K562 (cell line): ENCODE data around the gene DNAJC9. TPM values are rescaled to one million over a fixed set of nuclear protein-coding genes. Genes with fewer than 3 reads are reported as not detected.

ENCODE experiments used
- E2F5 ChIP-seq: sonication (generic); formaldehyde crosslinking; IDR thresholded peaks from 2 replicates; pipeline ENCODE4 v1.8.0; 2022; ENCODE audit warnings: mild to moderate bottlenecking, missing genetic modification reagents
- GATAD2A ChIP-seq: fragments of 450-650 bp; IDR thresholded peaks from 2 replicates; pipeline ENCODE4 v1.6.1; 2017
- GMEB1 ChIP-seq: fragments of 250-450 bp; sonication (Bioruptor Pico); IDR thresholded peaks from 2 replicates; pipeline ENCODE4 v1.4.0; 2020; ENCODE audit warnings: mild to moderate bottlenecking
- GTF3C2 ChIP-seq: IDR thresholded peaks from 3 replicates; pipeline ENCODE4 v1.6.1; 2011; ENCODE audit warnings: borderline replicate concordance, mild to moderate bottlenecking, moderate library complexity; ENCODE audit not compliant: insufficient read length; ENCODE audit errors: extremely low read depth
- HNRNPH1 ChIP-seq: fragments of 200-400 bp; formaldehyde crosslinking; optimal IDR thresholded peaks from 2 replicates; pipeline ENCODE3; 2017; ENCODE audit warnings: low read depth, mild to moderate bottlenecking, low read length, moderate library complexity
- PATZ1 ChIP-seq: fragments of 250-450 bp; sonication (Bioruptor Pico); IDR thresholded peaks from 2 replicates; pipeline ENCODE4 v1.5.0; 2020; ENCODE audit warnings: mild to moderate bottlenecking, borderline replicate concordance
- PHF21A ChIP-seq: fragments of 450-650 bp; IDR thresholded peaks from 2 replicates; pipeline ENCODE4 v1.6.1; 2017; ENCODE audit warnings: low read depth, borderline replicate concordance
- PRPF4 ChIP-seq: fragments of 200-400 bp; formaldehyde crosslinking; IDR thresholded peaks from one replicate; pipeline ENCODE4 v1.6.1; 2017; ENCODE audit warnings: low read length, low read depth, mild to moderate bottlenecking; ENCODE audit not compliant: insufficient read depth, poor library complexity, severe bottlenecking
- PTBP1 ChIP-seq: fragments of 200-400 bp; formaldehyde crosslinking; IDR thresholded peaks from 2 replicates; pipeline ENCODE4 v1.6.1; 2017; ENCODE audit warnings: low read depth, low read length
- SLC30A9 ChIP-seq: fragments of 250-450 bp; sonication (Bioruptor Pico); IDR thresholded peaks from 2 replicates; pipeline ENCODE4 v1.8.0; 2022; ENCODE audit warnings: mild to moderate bottlenecking, moderate library complexity
- SP1 ChIP-seq: sonication (generic); formaldehyde crosslinking; IDR thresholded peaks from 2 replicates; pipeline ENCODE4 v1.8.1; 2022; ENCODE audit warnings: mild to moderate bottlenecking, missing genetic modification reagents
- UBTF ChIP-seq, 2 experiments: IDR thresholded peaks; 2 replicates each; pipeline ENCODE4 v1.6.1; 2012; ENCODE audit warnings: improper control_type of control experiment in 2 of 2, low read depth in 2 of 2, low read length in 2 of 2, borderline replicate concordance in 1 of 2
- ZFP30 ChIP-seq: fragments of 250-450 bp; sonication (Bioruptor Pico); IDR thresholded peaks from 2 replicates; pipeline ENCODE4 v1.8.0; 2022; ENCODE audit warnings: moderate library complexity, mild to moderate bottlenecking, inconsistent platforms, borderline replicate concordance
- ZFP36 ChIP-seq: fragments of 150-350 bp; IDR thresholded peaks from 2 replicates; pipeline ENCODE4 v1.6.1; 2018; ENCODE audit warnings: low read length, low read depth; ENCODE audit not compliant: partially characterized antibody
- ZNF12 ChIP-seq: sonication (generic); formaldehyde crosslinking; IDR thresholded peaks from 2 replicates; pipeline ENCODE4 v1.4.0; 2020; ENCODE audit warnings: mild to moderate bottlenecking, missing genetic modification reagents
- ZNF584 ChIP-seq: fragments of 200-800 bp; sonication (Bioruptor generic); IDR thresholded peaks from 2 replicates; pipeline ENCODE4 v1.6.1; 2016; ENCODE audit warnings: low read depth, mild to moderate bottlenecking, missing genetic modification characterization, missing compliant biosample characterization
- polyA plus RNA-seq, 8 experiments: library from polyadenylated mRNA; depleted of rRNA in 4 of 8; stranded (reverse) in 5 of 8; unstranded in 3 of 8; fragments of >200 nt; fragmentation: Nextera tagmentation in 2 of 8; fragmentation: Illumina TruSeq in 1 of 8; extraction: Ambion mirVana in 2 of 8; extraction: Trizol in 1 of 8; gene quantifications; 2 replicates each; pipeline versions ENCODE4 v1.2.1 to v1.2.3, GENCODE V29; 2011 to 2014; ENCODE audit warnings: inconsistent platforms in 1 of 8, missing spikeins in 1 of 8
- total RNA-seq, 7 experiments: library from RNA; depleted of rRNA in 6 of 7; stranded (reverse); fragments of >200 nt in 6 of 7; fragmentation: Illumina TruSeq in 2 of 7; extraction: Trizol in 2 of 7; gene quantifications; 2 replicates each; pipeline versions ENCODE4 v1.2.1 to v1.2.3, GENCODE V29; 2011 to 2021; ENCODE audit warnings: low replicate concordance in 1 of 7

The DNAJC9 gene
- total and polyA plus RNA-seq, 9 of the 15 experiments (the other 6 are each of a cell fraction or from before 2014, with no cell fraction given): 66.7 to 133 (median 102) TPM

GRCh38 chr10:73252445-73253224 is 5.6 kb upstream of the DNAJC9 start, which contains the start of gene MRPS16 (continued):
- TF ChIP-seq GMEB1 (peak; percentile 58), HNRNPH1 (no peak), PHF21A (no peak), UBTF (IDR thresholded peaks at IDR 0.05; ENCODE audit: borderline replicate concordance in 1 of 2, low read depth in 2 of 2, low read length in 2 of 2) (peak in 1 of 2 experiments; percentile 64; a peak in 2 of 4 replicates), PRPF4 (no peak), GATAD2A (peak; percentile 12; the same call in 1 of the 2 replicates), ZNF584 (peak; percentile 79), ZFP30 (CRISPR knock-in tag) (no peak), PATZ1 (CRISPR knock-in tag) (no peak), PTBP1 (no peak), GTF3C2 (no peak), SP1 (peak; percentile 97), E2F5 (CRISPR knock-in tag) (peak; percentile 79; the same call in 1 of the 2 replicates), ZFP36 (no peak), ZNF12 (peak; percentile 70; the same call in 1 of the 2 replicates), SLC30A9 (CRISPR knock-in tag) (no peak)
